Measurements from ENCODE around the gene DAAM2.

Gene DAAM2

GRCh38 chr6:39951716-39952115, 159.5 kb downstream of the DAAM2 start:
- TF ChIP-seq CTCF (IDR thresholded peaks at IDR 0.05; ENCODE audit: low read depth, low read length, missing control alignments): no peak
- no peak overlapping the region for H3K4me3 ChIP-seq (replicated peaks; ENCODE audit: low read depth, low read length)
- no peak for DNase-seq (ENCODE audit: extremely low read depth, low read depth)

GRCh38 chr6:39952167-39952566, 160.0 kb downstream of the DAAM2 start:
- H3K4me3 ChIP-seq (replicated peaks; ENCODE audit: low read depth, low read length): no peak overlapping the region
- DNase-seq (ENCODE audit: extremely low read depth, low read depth): no peak
- TF ChIP-seq CTCF (IDR thresholded peaks at IDR 0.05; ENCODE audit: low read depth, low read length, missing control alignments): no peak

GRCh38 chr6:39953076-39953618, 161.0 kb downstream of the DAAM2 start:
- DNase-seq (ENCODE audit: extremely low read depth, low read depth): no peak
- H3K4me3 ChIP-seq (replicated peaks; ENCODE audit: low read depth, low read length): no peak overlapping the region
- no peak for TF ChIP-seq CTCF (IDR thresholded peaks at IDR 0.05; ENCODE audit: low read depth, low read length, missing control alignments)

Measured in HFF-Myc (cell line).